Neural progenitor cell (in vitro differentiated cells): ENCODE data around the gene ALKBH1. TPM values are rescaled to one million over a fixed set of nuclear protein-coding genes. Genes with fewer than 3 reads are reported as not detected.

Experiments used
- DNase-seq: peaks from one replicate; pipeline ENCODE4 v3.0.0-alpha.2; 2016; ENCODE audit warnings: low spot score
- H2AFZ ChIP-seq: fragments of 200-600 bp; sonication (generic); replicated peaks from 2 replicates; pipeline ENCODE4 v1.6.1; 2016; ENCODE audit warnings: antibody characterized with exemption
- H3F3A ChIP-seq: fragments of 200-600 bp; sonication (generic); 2 replicates; pipeline ENCODE4 v1.6.1; 2016; ENCODE audit warnings: antibody characterized with exemption, low read depth
- H3K27ac ChIP-seq: fragments of 200-600 bp; sonication (generic); 2 replicates; pipeline ENCODE4 v1.5.1; 2016; ENCODE audit warnings: mild to moderate bottlenecking
- H3K27me3 ChIP-seq: fragments of 200-600 bp; sonication (generic); 2 replicates; pipeline ENCODE4 v1.6.1; 2016; ENCODE audit warnings: mild to moderate bottlenecking, moderate library complexity
- H3K36me3 ChIP-seq: fragments of 200-600 bp; sonication (generic); 2 replicates; pipeline ENCODE4 v1.5.1; 2016
- H3K4me1 ChIP-seq: fragments of 200-600 bp; sonication (generic); 2 replicates; pipeline ENCODE4 v1.6.1; 2016; ENCODE audit warnings: mixed run types
- H3K4me2 ChIP-seq: fragments of 200-600 bp; sonication (generic); 2 replicates; pipeline ENCODE4 v1.6.1; 2016
- H3K4me3 ChIP-seq: fragments of 200-600 bp; sonication (generic); 2 replicates; pipeline ENCODE4 v1.5.1; 2016
- H3K79me2 ChIP-seq: fragments of 200-600 bp; sonication (generic); 2 replicates; pipeline ENCODE4 v1.6.1; 2016; ENCODE audit warnings: low read depth
- H3K9ac ChIP-seq: fragments of 200-600 bp; sonication (generic); 2 replicates; pipeline ENCODE4 v1.6.1; 2016
- H3K9me3 ChIP-seq: fragments of 200-600 bp; sonication (generic); 2 replicates; pipeline ENCODE4 v1.5.1; 2016; ENCODE audit warnings: low read depth
- H4K20me1 ChIP-seq: fragments of 200-600 bp; sonication (generic); 2 replicates; pipeline ENCODE4 v1.6.1; 2016; ENCODE audit warnings: low read depth
- H3K27ac Mint-ChIP-seq: 3 replicates; pipeline ENCODE4 v1.8.0; 2021; ENCODE audit warnings: mixed read lengths
- H3K27me3 Mint-ChIP-seq: 2 replicates; pipeline ENCODE4 v1.8.0; 2022; ENCODE audit warnings: low read depth, mild to moderate bottlenecking, inconsistent platforms, moderate library complexity, mixed read lengths; ENCODE audit not compliant: insufficient read depth
- H3K36me3 Mint-ChIP-seq: 3 replicates; pipeline ENCODE4 v1.8.0; 2021; ENCODE audit warnings: mixed read lengths
- H3K4me1 Mint-ChIP-seq: 3 replicates; pipeline ENCODE4 v1.8.0; 2021; ENCODE audit warnings: mixed read lengths
- H3K4me3 Mint-ChIP-seq: 3 replicates; pipeline ENCODE4 v1.8.0; 2021; ENCODE audit warnings: mild to moderate bottlenecking, moderate library complexity, mixed read lengths
- H3K9me3 Mint-ChIP-seq: 3 replicates; pipeline ENCODE4 v1.8.0; 2020; ENCODE audit warnings: mixed read lengths
- CTCF ChIP-seq: fragments of 200-600 bp; sonication (generic); IDR thresholded peaks from 2 replicates; pipeline ENCODE4 v1.5.1; 2017; ENCODE audit warnings: antibody characterized with exemption, mild to moderate bottlenecking
- EZH2 ChIP-seq: fragments of 200-600 bp; sonication (generic); IDR thresholded peaks from 2 replicates; pipeline ENCODE4 v1.6.1; 2017; ENCODE audit warnings: antibody characterized with exemption, mild to moderate bottlenecking, moderate library complexity
- EZH2phosphoT487 ChIP-seq: fragments of 200-600 bp; sonication (generic); IDR thresholded peaks from 2 replicates; pipeline ENCODE4 v1.6.1; 2017; ENCODE audit warnings: antibody characterized with exemption
- total RNA-seq: library from RNA; depleted of rRNA; stranded (reverse); fragments of >200 nt; gene quantifications from 2 replicates; pipeline ENCODE4 v1.2.3, GENCODE V29; 2015; ENCODE audit warnings: low replicate concordance

Gene ALKBH1
- total RNA-seq, 1 donor from 2014 or later, result 19.2 TPM

- no peak overlapping the region for H3K4me3 Mint-ChIP-seq
- H3K4me1 ChIP-seq, result no peaks in the 10 kb centered on the region
- no peaks in the 10 kb centered on the region for H3K9me3 Mint-ChIP-seq
- no peak overlapping the region for H3K4me2 ChIP-seq
- H3K9me3 ChIP-seq, result no peaks in the 10 kb centered on the region
- H3K4me3 ChIP-seq, result no peak overlapping the region
- H3F3A ChIP-seq, result no peaks in the 10 kb centered on the region
- no peak overlapping the region for H3K27ac ChIP-seq
- DNase-seq, result no peak
- no peak overlapping the region for H3K27ac Mint-ChIP-seq
- no peaks in the 10 kb centered on the region for H3K27me3 ChIP-seq
- H3K27me3 Mint-ChIP-seq, result peaks cover 5% of the 10 kb centered on the region
- TF ChIP-seq CTCF (no peak), EZH2 (no peak), EZH2phosphoT487 (no peak)
- H3K9ac ChIP-seq, result no peak overlapping the region
- no peaks in the 10 kb centered on the region for H4K20me1 ChIP-seq
- no peaks in the 10 kb centered on the region for H3K36me3 ChIP-seq
- no peaks in the 10 kb centered on the region for H3K4me1 Mint-ChIP-seq
- H3K79me2 ChIP-seq, result no peaks in the 10 kb centered on the region
- no peak overlapping the region for H2AFZ ChIP-seq
- no peaks in the 10 kb centered on the region for H3K36me3 Mint-ChIP-seq
These were observed 60.9 kb downstream of the ALKBH1 start for GRCh38 chr14:77646907-77647306.

- Histone ChIP-seq H3K9me3 (no peaks in the 10 kb centered on the region), H2AFZ (no peak overlapping the region), H3K27ac (no peak overlapping the region), H3K79me2 (no peaks in the 10 kb centered on the region), H3K4me2 (no peak overlapping the region), H3K27me3 (no peaks in the 10 kb centered on the region), H4K20me1 (no peaks in the 10 kb centered on the region), H3K36me3 (no peaks in the 10 kb centered on the region), H3K4me3 (no peak overlapping the region), H3K9ac (no peak overlapping the region), H3F3A (no peaks in the 10 kb centered on the region), H3K4me1 (no peaks in the 10 kb centered on the region)
- Mint-ChIP-seq H3K4me3 (no peak overlapping the region), H3K27ac (no peak overlapping the region), H3K36me3 (no peaks in the 10 kb centered on the region), H3K27me3 (peaks cover 5% of the 10 kb centered on the region), H3K4me1 (peaks cover 6% of the 10 kb centered on the region), H3K9me3 (no peaks in the 10 kb centered on the region)
- no peak for DNase-seq
- TF ChIP-seq EZH2, result no peak
- TF ChIP-seq CTCF, result no peak
- no peak for TF ChIP-seq EZH2phosphoT487
These were observed 62.1 kb downstream of the ALKBH1 start for GRCh38 chr14:77645520-77646230.

GRCh38 chr14:77642407-77642806 lies 65.4 kb downstream of the ALKBH1 start:
- H3K9me3 ChIP-seq, result no peaks in the 10 kb centered on the region
- Mint-ChIP-seq H3K4me1 (peaks cover 6% of the 10 kb centered on the region), H3K27me3 (peaks cover 9% of the 10 kb centered on the region), H3K27ac (peak overlapping the region; percentile 46), H3K4me3 (no peak overlapping the region), H3K9me3 (no peaks in the 10 kb centered on the region), H3K36me3 (no peaks in the 10 kb centered on the region)
- no peak overlapping the region for H3K27ac ChIP-seq
- no peaks in the 10 kb centered on the region for H3K36me3 ChIP-seq
- TF ChIP-seq EZH2 (no peak), EZH2phosphoT487 (no peak), CTCF (no peak)
- H3K4me1 ChIP-seq, result no peaks in the 10 kb centered on the region
- no peaks in the 10 kb centered on the region for H3F3A ChIP-seq
- H4K20me1 ChIP-seq, result no peaks in the 10 kb centered on the region
- H3K27me3 ChIP-seq, result no peaks in the 10 kb centered on the region
- no peak for DNase-seq
- H3K4me3 ChIP-seq, result no peak overlapping the region
- no peak overlapping the region for H3K9ac ChIP-seq
- no peak overlapping the region for H2AFZ ChIP-seq
- H3K79me2 ChIP-seq, result no peaks in the 10 kb centered on the region
- H3K4me2 ChIP-seq, result no peak overlapping the region
